HG02852 (cell line): ENCODE results near the gene BICD1.
"Not testable (repeated sequence)": the region's sequence is repeated elsewhere in the genome, so short reads cannot be mapped to it uniquely, and the experiment has no call there.

Source experiments
- ATAC-seq: cut with Tn5 transposase; IDR thresholded peaks from one replicate; pipeline ENCODE4 v1.9.1; 2021; ENCODE audit warnings: mild to moderate bottlenecking, moderate library complexity; ENCODE audit not compliant: unreplicated experiment

BICD1 gene

DNA sequence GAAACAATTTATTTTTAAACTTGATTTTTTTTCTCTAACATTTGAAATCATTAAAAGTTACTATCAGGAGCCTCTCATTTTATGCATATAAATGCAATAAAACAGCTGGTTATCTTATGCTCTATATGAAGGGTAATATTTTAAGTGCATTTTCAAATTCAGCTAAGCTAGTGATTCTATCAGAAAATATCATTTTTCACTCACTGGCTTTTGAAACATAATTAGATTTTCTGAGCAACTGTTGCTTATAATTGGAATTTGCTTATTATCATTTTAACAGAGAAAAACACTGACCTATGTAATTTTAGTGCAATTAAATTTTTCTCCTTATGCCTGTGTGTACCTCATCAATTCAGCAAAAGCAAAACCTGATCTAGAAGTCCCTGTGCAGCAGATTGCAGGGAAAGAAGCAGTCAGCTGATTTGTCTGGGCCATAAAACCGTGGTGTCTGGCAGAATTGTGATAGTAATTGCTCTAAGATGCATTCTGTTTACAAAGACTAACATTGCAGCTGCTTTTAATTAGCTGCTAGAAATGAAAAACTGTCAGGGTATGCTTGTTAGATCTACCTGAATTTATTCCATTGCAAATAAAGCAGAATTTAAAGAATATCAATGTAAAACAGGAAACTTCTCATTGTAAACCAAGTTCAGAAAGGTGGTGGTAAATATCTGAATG is 75.0 kb downstream of the BICD1 start:
- ATAC-seq, result no peak

DNA sequence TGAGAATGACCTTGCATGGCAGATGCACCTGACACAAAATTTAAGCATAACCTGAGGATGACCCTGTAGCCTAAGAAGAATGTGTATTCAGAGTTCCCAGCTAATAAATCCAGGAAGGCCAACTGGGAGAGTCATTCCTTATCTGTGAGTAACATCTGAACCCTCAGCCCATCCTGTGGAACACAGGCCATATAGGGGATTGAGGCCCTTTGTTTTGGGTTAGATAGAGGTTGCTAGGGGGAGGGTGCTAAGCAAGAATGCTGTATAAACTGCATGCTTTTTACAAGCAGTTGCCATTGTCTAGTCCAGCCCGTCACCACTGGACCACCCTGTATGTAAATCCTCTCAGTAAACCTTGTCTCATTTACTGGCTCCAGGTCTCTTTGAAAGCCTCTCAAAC is 77.0 kb downstream of the BICD1 start:
- no peak for ATAC-seq

DNA sequence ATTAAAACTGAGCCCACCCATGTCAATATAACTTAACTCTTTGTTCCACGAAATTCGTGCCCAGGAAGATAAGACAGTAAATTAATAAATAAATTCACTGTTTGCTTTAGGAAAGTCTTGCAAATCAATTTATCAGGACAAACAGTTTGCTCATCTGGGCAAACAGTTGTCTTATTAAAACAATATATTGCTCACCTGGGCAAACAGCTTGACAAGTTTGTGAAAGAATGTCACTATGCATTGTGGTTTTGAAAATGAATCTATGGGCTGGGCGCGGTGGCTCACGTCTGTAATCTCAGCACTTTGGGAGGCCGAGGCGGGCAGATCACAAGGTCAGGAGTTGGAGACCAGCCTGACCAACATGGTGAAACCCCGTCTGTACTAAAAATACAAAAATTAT is 80.5 kb downstream of the BICD1 start:
- not testable (repeated sequence) for ATAC-seq

DNA sequence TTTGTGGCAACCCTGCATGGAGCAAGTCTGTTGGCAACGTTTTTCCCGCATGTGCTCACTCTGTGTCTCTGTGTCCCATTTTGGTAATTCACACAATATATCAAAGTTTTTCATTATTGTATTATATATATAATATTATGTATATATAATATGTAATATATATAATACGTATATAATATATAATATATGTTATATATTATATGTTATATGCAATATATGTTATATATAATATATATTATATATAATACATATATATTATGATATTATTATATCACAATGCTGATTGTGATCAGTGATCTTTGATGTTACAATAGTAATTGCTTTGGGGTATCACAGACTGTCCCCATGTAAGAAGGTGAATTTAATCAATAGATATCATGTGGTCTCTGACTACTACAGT is 84.8 kb downstream of the BICD1 start:
- ATAC-seq, result no peak

DNA sequence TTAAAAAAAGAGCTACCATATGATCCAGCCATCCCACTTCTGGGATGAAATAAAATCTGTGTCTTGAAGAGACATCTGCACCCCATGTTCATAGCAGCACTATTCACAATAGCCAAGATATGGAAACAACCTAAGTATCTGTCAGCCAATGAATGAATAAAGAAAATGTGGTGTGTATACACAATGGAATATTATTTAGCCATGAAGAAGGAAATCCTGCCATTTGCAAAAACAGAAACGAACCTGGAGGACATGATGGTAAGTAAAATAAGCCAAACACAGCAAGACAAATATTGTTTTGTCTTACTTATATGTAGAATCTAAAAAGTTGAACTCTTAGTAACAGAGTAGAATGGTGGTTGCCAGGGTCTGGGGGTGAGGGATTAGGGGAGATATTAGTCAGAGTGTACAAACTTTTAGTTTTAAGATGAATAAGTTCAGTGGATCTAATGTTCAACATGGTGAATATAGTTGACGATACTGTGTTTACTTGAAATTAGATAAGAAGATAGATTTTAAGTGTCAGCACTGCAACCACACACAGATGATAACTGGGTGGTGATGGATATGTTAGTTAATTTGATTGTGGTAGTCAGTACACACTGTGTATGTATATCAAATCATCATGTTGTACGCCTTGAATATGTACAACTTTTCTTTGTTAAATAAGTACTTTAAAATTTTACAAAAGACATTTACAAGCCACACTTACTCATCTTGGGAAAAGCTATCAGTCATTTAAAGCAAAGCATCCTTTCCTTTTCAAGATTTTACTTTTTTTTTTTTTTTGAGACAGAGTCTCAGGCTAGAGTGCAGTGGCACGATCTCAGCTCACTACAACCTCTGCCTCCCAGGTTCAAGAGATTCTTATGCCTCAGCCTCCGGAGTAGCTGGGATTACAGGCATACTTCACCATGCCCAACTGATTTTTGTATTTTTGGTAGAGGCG is 89.9 kb downstream of the BICD1 start:
- no peak for ATAC-seq

DNA sequence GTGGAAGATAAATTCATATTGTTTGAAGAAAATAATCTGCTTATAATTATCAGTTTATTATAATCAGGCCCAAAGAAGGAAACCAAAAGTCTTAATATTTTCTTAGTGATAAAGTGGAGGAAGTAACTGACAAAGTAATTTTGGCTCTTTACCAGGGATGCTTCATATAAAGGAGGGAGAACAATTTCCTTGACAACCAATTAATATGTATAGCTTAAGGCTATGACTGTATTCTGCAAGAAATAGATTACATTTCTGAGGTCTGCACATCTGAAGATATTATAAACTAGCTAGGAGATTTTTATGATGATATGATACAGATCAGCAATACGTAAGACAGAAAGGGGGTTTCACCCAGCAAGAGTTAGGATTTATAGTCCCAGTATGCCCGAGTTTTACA is 90.8 kb downstream of the BICD1 start:
- ATAC-seq, result no peak

DNA sequence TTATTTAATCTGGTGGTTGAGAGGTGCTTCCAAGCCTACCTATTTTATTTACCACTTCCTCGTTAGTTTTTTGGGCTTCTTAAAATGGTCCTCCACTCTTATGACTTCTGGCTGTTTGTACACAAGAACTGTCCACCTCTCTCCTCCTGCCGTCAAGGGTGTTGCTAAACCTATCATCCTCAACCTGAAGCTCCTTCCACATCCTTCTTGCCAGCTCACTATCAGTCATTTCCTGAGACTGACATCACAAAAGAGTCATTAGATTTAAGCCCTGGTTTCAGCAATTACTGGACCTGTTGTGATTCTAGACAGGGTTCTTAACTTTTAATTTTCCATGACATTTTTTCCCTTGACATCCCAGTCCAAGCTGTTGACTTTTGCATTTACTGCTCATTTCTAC is 91.9 kb downstream of the BICD1 start:
- ATAC-seq, result no peak

DNA sequence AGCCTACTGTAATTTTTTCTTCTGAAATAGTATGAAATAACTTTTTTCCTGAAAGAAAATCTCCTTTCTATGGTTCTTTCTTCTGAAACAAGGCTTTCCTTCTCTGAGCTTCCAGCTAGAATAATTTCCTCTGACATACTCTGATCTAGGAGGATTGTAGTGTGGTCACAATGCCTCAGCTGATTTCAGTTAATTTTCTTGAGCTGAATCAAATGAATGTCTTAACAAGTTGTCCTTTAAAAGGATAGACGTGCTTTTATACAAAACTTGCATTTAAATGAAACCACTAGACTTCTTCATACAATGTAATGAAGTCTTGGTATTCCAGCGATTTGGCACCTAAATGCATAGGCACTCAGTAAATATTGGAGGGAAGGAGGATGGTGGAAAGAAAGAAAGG is 94.4 kb downstream of the BICD1 start:
- ATAC-seq, result no peak

DNA sequence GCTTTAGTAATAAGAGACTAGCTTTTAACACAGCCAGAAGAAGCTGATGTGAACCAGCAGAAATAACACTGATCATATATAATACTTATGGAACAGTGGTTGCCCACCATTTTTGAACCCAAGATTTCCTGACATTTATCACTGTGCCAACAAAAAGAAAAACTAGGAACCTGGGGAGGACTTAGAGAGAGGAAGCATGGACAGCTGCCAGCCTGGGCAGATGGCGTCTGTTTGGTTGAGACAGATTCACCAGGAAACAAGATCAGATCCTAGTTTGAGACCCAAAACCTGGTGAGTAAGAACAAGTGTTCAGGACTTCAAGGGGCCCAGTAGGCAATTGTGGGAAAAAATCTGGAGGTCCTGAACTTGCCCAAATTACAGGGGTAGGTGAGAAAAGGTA is 95.3 kb downstream of the BICD1 start:
- no peak for ATAC-seq

DNA sequence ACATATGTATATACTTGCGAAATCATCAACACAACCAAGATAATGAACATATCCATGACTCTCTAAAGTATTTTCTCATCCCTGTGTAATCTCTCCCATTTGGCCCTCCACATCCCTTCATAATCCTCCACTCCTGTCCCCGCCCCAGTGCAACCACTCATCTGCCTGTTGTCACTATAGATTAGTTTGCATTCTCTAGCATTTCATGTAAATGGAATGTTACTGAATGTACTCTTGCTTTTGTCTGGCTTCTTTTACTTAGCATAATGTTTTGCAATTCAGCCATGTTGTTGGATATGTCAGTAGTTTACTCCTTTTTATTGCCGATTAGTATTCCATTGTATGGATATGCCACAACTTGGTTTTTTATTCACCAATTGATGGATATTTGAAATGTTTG is 99.1 kb downstream of the BICD1 start:
- no peak for ATAC-seq

DNA sequence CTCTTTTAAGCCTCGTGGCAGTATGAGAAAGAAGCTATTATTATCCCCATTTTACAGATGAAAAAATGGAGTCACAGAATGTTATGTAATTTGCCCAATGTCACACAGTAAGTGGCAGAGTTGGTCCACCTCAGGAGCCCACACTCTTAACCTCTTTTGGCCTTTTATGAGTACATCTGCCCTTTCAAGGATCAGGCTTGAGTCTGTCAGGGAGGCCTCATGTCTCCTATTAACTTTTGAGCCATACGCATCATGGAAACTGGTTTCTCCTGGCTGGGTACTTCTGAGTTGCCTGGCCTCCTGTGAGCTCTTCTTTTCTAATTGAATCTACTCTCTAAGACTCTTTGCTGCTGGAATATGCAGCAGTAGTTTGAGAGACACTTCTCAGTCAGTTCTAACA is 101.7 kb downstream of the BICD1 start:
- ATAC-seq, result no peak

DNA sequence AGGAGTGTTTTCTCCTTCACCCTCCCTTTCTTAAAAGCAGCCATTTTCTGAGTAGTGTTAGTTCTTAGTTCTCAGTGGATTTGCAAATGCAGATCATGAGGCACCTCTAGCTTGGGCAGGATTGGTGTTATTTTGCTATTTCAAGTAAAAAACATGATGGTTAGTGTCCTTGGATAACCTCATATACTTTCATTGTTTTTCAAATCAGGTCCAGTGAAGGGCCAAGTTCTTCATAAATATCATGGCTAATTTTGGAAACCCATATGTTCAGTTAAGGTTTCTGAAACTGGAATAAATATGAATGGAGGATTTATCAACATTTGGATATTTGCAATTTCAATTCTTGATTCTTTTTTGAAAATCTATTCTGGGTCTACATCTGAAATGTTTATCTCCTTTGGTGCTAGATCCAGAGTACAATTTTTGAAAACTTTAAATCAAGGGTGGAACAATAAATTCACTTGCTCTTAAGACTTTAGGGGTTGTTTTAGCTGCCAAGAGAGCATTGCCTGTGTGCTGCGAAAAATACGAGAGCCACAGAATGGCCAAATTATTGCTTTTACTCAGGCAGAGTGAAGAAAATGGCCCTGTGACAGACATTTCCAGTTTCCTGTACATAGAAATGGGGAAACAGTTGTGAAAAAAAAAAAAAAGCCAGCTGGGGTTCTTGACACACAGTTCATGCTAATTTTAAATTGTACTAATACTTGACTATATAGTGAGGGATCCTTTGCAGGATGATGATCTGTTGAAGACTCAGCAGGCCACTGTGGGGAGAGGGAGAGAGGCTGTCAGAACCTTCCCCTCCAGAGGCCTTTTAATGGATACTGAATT is 104.6 kb downstream of the BICD1 start:
- no peak for ATAC-seq

DNA sequence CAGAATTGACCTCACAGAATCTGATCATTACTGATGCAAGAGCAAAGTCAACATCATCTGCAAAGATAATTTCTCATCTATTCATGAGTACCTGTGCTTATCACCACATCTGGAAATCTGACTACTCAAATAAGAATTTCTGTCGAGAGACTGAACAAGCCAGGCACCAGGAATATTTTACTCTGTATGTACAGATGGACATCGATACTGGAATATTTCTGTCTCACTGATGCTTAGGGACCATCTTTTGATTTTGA is 105.2 kb downstream of the BICD1 start:
- ATAC-seq, result no peak

DNA sequence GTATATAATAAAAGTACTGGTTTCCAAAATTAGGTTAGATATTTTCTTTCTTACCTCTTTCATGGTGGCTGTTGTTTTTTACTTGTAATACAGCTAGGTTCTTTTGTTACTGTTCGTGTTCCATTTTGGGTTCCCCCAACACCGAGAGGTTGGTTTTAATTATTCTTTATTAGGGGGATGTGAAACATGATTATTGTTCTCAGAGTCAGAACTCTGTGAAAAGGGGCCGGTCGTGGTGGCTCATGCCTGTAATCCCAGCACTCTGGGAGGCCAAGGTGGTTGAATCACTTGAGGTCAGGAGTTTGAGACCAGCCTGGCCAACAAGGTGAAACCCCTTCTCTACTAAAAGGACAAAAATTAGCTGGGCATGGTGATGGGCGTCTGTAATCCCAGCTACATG is 108.1 kb downstream of the BICD1 start:
- no peak for ATAC-seq

DNA sequence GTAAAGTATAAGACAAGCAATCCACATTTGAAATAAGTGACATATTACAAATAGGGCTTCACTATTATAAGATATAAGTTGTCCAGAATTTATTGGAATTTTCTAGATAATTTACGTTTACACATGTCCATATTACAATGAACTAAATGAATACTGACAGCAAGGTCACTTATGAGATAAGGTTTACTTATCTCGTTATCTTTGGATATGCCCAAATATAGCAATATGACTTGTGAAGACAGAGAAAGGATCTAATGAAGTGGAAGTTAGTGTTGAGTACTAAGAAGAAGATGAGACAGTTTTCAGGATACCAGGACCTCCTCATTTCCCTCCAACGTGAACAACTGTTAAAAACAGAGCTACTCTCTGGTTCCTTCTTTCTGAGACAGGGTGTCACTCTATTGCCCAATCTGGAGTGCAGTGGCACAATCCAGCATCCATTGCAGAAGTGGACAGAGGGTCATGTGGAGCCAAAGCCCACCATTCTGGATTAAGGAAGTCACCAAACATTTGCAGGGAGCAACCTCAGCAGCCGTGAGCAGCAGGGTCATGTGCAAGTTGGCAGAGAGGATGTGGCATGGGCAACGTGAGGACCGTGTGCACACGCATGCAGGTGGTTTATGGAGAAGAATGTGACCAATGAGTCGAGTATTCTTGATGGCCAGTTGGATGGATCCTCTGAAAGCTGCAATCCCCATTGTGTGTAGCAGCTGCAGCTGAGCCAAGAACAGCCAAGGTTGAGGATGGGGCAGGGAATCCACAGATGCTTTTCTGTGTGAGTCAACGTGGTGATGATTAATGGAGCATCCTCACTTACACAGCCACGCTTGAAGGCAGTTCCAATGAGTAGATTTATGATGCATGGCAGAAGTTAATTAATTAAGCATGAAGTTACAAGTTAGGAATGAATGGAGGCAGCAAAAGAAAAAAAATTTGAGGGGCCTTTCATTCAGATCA is 111.0 kb downstream of the BICD1 start:
- no peak for ATAC-seq

DNA sequence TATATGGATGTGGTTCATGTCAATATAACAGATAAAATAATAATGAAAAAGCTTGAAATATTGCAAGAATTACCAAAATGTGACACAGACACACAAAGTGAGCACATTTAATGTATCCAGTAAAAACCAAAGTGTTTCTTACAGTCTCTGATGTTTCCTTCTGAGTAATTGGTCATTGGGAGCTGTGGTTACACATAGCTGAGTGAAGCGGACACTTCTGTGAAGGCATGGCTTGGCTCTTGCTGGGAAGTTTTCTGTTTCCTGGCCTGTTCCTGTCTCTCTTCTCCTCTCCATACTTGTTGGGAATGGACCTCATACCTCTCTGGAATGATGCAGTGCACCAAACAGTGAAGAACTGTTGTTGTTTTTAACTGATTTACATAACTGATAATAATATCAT is 117.3 kb downstream of the BICD1 start:
- ATAC-seq, result no peak

DNA sequence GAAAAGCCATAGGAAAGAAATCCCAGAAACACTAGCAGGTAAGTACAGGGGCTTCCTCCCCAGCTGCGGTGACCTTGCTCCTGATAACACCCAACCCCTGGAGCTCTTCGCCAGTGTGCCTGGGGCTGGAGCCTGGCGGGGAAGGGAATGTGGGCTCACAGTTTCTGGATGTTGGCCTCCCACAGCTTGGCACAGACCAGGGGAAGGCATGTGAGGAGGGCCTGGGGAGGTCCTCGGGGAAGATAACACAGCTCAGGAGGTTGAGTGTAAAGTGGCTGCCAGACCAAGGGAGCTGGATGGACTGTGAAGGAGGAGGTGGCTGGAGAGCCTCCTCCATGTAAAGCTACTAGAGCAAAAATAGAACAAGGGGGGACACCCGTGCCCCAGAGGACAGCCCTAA is 120.1 kb downstream of the BICD1 start:
- no peak for ATAC-seq

DNA sequence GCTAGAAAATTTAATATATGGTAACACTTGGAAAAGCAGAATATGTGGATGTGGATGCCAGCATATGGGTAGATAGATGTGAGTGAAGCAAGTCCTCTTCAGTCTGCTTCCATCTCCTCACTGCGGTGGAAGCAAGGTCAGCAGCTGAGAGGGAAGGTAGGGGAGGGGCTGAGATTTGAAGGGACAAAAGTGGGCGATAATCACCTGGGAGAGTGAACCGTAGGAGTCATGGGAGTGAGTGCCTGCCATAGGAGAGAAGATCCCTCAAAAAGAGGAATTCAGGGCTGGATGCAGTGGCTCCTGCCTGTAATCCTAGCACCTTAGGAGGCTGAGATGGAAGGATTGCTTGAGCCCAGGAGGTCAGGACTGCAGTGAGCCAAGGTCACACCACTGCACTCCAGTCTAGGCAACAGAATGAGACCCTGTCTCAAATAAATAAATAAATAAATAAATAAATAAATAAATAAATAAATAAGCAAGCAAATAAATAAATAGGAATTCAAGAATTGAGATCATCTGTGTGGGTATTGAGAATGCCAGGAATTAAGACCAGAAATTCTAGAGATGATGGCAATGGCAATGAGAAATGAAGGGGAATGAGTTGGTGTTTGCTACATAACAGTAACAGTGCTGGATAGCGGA is 123.4 kb downstream of the BICD1 start:
- no peak for ATAC-seq

DNA sequence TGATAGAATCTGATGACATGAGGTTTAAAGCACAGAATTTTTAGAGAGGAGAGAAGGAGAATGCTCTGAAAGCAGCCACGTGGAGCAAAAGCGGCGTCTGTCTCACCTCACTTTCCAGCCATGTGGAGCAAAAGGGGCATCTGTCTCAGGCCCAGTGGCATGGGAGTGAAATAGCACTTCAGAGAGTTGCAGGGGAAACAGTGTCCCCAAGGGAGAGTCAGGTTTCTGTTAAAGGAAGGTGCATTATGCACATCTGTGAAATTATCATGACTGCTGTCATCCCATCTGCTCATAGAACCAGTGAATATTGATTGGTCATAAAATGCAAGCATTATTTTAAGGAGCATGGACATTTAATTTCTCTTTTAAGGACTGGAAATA is 124.0 kb downstream of the BICD1 start:
- no peak for ATAC-seq

DNA sequence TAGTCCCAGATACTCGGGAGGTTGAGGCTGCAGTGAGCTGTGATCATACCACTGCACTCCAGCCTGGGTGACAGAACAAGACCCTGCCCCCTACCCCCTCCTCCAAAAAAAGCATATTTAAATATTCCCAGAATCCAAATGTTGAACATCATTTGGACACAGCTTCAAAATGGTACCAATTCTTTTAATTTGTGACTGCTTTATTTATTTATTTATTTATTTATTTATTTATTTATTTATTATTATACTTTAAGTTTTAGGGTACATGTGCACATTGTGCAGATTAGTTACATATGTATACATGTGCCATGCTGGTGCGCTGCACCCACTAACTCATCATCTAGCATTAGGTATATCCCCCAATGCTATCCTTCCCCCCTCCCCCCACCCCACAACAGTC is 124.7 kb downstream of the BICD1 start:
- not testable (repeated sequence) for ATAC-seq
